NCI-H69 (cell line): ENCODE measurements around the gene HPSE.

Source experiments
- DNase-seq: peaks from one replicate; lab custom pipeline; 2025; lab: John Stamatoyannopoulos, UW

Gene HPSE

DNA sequence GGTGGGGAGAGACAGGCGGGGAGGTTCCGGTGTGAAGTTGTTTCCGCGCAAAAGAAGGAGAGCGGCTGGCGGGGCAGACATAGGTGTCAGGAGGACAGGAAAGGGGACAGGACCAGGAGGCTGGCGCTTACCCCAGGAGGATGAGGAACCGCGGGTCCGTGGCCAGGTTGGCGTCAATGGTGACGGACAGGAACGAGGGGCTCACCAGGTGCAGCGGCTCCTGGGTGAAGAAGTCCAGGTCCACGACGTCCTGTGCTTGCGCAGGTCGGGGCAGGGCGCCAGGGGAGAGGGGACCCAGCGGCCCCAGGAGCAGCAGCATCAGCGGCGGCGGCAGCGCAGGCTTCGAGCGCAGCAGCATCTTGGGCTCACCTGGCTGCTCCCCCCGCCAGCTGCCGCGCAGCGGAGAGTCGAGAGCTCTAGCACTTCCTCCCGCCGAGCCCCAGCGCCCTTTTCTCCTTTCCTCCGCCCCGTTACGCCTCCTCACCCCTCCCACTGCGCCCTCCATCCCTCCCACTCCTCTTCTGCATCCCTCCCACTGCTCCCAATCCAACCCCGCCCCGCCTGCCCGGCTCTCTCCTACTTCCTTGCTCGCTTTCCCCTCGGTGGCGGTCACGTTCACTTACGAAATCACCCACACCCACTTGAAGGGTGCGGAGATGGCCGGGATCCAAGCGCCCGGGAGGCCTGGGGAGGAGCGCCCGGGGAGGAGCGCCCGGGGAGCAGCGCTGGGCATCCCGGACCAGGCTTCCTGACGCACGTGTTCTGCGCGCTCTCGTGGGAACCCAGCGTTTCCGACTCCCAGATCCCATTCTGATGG, at the start of gene HPSE:
Gene HPSE, minus strand, starts transcription at position 424 of the 817 bp plus-strand sequence. Its CDS starts 66 bp downstream, at position 358.
- peak; percentile 91 for DNase-seq

DNA sequence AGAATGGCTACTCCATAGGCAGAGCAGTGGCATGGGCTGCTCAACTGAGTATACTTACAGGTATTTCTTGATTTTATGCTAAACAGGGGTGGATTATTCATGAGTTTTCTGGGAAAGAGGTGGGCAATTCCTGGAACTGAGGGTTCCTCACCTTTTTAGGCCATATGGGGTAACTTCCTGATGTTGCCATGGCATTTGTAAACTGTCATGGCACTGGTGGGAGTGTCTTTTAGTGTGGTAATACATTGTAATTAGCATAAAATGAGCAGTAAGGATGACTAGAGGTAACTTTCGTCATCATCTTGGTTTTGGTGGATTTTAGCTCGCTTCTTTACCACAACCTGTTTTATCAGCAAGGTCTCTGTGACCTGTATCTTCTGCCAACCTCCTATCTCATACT, 48.2 kb upstream of the HPSE start:
- DNase-seq = no peak

DNA sequence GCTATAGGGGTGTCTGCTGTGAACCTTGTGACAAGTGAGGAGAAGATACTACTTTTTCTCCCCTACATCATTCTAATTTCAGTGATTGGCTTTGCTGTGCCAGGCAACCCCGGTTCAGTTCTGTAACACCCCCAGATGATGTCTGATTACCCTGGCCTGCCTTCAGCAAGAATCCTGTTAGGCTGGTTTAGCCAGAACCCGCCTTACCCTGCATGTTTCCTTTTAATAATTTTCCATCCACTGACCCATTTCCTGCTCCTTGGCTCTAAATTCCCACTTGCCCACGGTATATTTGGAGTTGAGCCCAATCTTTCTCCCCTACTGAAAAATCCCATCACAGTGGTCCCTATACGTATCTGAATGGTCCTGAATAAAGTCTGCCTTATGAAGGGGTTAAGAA, 46.5 kb upstream of the HPSE start:
- no peak for DNase-seq

DNA sequence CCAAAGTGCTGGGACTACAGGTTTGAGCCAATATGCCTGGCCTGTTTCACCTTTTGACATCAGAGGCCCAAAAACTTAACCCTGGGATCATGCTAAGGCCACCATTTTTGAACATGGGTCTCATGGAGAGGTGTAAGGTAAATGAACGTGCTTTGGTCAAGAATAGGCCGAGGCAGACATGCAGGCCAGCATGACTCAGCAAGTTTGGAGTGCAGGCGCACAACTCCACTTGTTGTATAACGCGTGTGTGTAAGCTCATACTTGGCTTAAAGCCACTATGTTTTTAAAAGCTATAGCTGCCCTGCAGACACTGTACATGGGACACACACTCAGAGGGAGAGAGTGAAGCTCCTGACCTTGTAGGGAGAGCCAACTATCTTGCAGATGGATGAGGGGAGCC, 43.8 kb upstream of the HPSE start:
- peak; percentile 5 for DNase-seq

DNA sequence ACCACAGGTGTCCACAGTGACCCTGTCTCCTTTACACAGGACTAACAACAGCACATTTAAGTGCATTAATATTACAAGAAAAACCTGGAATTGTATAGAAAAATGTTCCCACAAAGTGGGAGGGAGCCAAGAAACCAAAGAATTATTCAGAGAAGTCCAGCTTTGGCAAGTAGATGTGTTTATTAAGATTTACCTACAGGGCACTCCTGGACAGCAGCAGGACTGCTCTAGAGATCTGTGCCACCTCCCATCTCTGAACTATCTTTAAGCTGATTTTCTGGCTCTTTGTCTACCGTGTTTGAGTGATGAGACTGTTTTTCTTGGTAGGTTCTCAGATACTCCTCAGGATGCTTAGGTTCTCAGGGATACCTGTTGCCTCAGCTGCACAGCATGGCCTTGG, 38.3 kb upstream of the HPSE start:
- DNase-seq = no peak

DNA sequence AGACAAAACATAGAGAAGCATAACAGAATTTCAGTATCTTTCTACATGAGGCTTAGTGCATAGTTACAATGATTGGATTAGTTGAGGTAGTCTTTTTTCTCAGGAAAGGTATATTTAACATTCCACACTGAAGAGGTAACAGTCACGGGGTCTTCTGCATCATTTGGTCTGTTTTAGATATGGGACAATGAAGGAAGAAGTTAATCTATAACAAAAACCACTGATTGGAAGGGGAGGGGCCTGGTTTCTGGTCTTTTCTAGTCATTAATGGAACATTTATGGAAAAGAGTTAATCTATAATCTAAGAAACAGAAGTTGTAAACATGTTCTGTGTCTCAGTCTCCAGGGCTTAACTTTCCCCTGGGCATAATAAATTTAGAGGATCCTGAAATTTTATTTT, 37.3 kb upstream of the HPSE start:
- no peak for DNase-seq

DNA sequence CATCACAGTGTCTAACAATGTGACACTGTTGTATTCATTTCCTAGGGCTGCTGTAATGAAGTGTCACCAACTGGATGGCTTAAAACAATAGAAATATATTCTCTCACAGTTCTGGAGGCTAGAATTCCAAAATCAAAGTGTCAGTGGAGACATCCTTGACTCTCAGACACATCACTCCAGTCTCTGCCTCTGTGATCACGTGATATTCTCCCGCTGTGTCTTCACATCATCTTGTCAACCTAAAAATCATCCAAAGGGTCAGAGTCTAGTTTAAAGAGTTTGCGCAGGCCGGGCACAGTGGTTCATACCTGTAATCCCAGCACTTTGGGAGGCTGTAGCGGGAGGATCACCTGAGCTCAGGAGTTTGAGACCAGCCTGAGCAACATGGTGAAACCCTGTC, 36.6 kb upstream of the HPSE start:
- no peak for DNase-seq

DNA sequence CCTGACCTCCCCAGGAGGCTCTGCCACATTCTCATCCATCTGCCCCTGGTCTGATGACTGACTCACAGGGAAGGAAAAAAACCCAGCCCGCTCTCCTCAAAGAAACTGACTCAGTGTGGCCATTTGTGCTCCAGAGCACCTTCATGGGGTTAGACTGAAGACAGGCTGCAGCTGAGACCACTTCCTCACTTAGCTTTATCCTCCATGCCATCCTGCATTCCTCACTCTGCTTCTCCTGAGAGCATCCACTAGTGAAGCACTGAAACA, 35.9 kb upstream of the HPSE start:
- no peak for DNase-seq

DNA sequence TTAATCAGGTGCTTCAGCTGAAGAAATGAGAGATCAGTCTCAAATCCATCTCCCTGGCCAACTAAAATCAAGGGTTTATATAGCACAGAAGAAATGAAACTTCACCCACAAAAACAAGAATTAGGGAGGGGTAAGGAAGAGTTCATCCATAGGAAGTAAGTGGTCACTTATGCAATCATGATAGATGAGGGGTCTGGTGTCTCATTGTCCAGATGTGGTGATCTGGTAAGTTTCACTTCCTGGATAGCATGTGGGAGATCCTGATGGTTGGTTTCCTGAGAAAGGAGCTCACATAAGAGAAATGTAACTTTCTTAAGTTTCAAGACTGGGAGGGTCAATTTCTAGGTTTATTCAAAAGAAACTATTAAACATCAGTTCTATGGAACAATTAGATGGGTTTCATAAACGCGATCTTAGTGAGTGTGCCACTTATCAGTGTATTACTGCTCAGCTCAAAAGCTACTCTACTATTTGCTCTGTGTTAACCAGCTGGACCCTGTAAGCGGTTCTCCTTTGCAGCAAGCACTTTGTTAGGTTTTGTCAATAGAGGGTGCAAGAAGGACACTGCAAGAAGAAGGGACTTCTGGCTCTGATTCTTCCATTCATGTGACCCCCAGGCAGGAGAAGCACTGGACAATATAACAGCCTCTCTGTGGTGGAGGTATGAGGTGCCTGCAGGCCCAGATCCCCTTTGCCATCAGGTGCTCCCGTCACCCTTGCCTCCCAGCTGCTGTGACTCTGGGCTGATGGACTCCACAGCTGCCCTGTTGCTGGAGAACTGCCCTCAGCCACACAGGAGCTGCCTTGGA, 35.4 kb upstream of the HPSE start:
- no peak for DNase-seq

DNA sequence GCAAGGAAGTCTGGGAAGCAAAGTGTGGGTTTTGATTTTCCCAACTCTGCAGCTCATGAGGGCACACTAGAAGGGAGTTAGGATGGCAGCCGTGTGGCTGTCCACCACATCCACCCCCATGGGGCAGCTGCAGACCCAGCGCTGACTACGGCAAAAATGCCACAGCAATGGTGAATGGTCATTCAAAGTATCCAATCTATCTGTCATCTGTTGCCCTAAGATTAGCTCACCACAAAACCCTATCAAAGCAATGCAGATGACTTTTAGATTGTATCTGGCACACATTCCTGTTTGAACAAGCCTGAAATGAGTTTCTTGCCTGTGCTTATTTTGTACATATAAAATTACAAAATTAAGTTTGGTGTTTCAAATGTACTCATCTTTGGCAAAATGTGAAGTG, 29.7 kb upstream of the HPSE start:
- DNase-seq = no peak

DNA sequence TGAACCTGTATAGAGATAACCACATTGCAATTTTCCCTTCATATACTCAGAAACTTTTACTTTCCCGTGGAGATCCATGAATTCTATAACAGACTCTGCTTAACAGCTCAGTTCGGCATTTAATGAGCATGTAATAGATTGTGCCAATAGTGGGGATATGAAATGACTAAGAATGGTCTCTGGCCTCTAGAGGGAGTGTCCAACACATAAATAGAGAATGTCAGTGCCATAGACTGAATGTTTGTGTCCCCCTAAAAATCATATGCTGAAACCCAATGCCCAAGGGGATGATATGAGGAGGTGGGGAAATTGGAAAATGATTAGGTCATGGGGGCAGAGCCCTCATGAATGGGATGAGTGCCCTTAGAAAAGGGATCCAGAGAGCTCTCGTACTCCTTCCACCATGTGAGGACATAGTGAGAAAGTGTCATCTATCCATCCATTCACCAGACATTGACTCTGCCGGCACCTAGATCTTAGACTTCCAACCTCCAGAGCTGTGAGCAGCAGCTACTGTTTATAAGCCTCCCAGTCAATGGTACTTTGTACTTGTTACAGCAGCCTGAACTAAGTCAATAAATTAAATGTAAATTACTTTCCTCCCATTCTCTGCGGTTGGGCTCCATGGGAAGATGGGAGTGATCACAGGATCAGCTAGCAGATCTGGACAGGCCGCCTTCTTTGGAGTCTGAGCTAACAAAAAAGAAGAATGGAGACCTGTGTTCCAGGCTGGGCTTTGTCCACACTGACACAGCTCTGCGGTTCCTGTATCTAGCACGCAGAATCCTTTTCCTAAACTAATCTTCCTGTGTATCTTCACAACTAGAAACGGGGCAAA, 28.1 kb upstream of the HPSE start:
- peak; percentile 69 for DNase-seq

DNA sequence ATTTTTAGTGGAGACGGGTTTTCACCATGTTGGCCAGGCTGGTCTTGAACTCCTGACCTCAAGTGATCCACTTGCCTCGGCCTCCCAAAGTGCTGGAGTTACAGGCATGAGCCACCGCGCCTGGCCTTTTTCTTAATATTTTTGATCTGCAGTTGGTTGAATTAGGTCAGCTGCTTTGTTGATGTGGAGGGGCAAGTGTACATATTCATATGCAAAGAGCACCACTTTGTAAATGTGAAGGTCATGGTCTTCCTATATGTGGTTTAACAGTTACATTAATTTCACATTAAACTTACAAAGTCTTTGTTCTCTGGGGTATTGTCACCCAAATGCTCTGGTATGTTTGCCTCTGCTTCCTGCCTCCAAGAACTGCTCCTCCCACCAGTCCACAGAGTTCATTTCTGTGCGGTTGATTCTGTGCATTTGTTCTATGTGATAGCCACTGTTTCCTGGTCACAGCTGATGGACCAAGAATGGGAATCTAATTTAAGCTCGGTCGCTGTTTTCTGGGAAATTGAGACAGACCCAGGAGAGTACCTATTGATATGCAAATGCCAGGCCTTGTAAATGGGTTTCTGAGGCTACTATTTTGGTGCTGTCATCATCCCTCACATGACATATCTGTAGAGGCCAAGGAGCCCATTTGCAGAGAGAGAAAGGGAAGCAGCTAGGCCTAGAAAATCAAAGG, 26.9 kb upstream of the HPSE start:
- no peak for DNase-seq

DNA sequence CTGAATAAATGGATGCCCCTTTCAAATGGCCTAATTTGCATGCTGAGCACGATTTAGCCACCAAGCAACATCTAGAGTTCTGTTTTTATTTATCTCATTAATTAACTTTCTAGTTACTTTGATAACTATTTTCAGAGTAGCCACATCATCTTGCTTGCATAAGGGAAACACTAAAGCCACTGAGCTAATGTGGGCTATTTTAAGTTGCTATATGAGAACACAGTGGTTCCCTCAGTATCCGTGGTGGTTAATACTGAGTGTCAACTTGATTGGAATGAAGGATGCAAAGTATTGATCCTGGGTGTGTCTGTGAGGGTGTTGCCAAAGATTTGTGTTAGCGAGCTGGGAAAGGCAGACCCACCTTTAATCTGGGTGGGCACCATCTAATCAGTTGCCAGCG, 25.4 kb upstream of the HPSE start:
- DNase-seq = no peak

DNA sequence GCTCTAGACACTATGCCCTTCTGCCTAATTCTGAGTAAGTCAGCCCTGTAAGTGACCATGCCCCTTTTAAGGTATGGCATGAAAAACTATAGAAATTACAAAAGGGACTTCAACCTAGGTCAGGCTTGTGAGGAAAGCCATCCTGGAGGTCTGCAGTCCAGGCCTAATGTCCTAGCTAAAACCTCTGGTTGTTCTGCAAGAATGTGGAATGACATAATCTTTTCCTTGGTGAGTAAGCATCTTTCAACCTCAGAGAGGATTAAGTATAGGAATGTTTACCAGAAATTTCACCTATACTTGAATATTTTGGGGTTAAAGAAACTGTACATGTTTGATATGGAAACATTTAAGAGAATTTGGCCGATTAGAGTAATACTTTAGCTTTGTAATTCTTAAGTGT, 23.8 kb upstream of the HPSE start:
- no peak for DNase-seq

DNA sequence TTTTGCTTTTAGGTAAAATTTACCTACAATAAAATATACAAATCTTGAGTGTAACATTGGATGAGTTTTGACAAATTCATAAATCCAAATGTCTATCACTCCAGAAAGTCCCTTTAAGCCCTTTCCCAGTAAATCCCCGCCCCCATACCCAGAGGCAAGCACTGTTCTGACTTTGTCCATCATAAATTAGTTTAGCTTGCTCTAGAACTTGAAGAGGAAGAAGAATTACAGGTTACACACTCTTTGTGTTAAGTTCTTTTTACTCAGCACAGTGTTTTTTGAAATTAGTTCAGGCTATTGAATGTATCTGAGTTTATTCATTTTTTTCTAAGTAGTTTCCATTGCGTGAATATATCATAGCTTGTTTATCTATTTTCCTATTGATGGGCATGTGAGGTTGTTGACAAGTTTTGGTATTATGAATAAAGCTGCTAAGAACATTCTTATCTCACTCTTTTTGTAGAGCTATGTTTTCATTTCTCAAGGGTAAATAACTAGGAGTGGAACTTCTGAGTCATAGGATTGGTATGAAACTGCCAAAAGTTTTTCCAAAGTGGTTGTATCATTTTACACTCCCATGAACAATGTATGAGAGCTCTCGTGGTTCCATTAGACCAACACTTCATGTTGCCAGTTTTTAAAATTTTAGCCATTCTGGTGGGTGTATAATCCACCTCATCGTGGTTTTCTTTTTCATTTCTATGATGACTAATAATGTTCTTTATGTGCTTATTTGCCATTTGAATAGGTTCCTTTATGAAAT, 22.4 kb upstream of the HPSE start:
- no peak for DNase-seq

DNA sequence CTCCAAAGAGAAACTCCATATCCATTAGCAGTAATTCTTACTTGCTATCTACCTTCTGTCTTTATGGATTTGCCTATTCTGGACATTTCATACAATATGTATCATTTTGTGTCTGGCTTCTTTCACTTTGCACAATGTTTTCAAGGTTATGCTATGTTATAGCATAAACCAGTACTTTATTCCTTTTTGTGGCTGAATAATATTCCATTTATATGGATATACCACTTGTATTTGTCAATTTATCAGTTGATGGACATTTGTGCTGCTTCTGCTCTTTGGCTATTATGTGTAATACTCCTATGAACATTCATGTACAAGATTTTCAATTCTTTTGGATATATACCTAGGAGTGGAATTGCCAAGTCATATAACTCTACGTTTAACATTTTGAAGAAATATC, 18.9 kb upstream of the HPSE start:
- DNase-seq = no peak

DNA sequence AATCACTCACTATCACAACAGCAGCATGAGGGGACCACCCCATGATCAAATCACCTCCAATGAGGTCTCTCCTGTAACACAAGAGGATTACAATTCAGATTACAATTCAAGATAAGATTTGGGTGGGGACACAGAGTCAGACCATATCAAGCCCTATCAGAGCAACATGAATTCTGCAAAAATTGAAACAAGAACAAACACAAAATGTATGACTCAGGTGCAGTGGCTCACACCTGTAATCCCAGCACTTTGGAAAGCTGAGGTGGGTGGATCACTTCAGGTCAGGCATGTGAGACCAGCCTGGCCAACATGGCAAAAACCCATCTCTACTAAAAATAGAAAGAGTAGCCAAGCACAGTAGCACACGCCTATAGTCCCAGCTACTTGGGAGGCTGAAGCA, 13.4 kb upstream of the HPSE start:
- DNase-seq = no peak

DNA sequence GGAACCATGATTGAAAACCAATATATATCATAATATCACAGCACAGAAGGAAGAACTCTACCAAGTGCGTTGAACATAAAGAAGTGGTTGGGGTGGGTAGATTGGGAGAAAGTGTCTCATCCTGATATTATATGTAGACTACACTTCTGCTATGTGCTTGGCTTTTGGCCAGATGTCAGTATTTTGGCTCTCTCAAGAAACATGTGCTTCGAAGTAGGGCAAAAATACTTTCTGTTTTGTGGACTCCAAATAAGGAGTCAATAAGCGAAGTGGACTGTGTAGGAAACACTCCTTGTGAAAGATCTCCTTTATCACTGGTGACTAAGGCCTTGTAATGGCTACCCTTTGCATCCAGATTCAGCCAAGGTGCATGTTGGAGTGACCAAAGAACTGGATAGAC, 7.8 kb upstream of the HPSE start:
- DNase-seq = no peak

DNA sequence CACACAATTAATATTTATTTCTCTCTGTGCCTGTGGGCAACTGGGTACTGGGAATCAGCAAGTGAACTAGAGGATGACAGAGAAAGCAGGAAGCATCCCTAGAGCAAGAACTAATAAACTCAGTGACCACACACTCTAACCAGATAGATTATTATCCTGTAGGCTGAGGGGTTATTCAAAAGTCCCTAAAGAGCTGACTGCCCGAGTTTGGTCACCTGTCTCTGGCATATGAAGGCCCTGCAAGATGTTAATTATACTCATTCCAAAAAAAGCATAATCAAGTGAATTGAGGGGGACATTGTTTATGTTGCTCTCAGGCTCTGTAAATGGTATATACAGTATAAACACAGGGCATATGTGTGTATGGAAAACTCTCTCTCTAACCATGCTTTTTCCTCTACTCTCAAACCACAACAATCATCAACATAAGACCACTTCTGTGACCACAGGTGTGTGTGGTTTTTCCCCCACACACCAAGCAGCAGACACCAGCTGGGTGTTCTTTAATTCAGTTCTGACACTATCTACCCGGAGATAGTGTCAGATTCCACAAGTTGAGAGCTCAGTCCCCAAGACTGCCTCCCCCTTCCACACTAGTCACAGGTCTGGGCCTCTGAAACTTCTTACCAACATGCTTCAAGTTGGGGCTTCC, 6.2 kb upstream of the HPSE start:
- DNase-seq = no peak

DNA sequence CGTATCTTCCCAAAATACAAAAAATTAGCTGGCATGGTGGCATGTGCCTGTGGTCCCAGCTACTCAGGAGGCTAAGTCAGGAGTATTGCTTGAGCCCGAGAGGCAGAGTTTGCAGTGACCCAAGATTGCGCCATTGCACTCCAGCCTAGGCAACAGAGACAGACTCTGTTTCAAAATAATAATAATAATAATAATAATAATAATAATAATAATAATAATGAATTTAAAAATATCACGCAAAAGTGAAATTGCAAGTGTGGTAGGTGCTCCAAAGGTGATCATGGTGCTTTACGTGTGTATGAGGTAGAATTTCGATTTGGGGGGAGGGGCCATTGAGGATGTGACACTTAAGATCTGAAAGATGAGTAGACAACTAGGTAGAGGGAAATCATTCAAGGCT, 4.9 kb upstream of the HPSE start:
- DNase-seq = no peak

DNA sequence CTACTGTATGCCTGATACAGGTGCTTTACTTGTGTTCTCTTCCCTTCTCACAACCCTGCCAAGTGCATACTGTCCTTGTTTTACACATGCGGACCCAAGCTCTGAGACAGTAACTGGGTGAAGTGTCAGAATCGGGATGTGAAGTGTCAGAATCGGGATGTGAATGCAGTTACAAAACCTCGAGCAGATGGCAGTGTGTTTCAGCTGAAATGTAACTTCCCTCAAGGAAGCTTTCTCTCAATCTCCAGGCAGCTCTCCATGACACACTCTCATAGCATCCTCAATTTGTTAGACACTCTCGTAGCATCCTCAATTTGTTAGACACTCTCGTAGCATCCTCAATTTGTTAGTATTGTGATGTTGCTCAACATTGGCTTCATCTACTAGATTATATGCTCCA, 1.1 kb upstream of the HPSE start:
- peak; percentile 13 for DNase-seq
